CD4-positive, alpha-beta T cell (primary cell): ENCODE results near the gene DNAJC15. TPM values are rescaled to one million over a fixed set of nuclear protein-coding genes. Genes with fewer than 3 reads are reported as not detected.

Experiments used
- ATAC-seq: fragments of 200-7000 bp; cut with Tn5 transposase; one replicate; pipeline ENCODE4 v1.10.0; 2022; ENCODE audit warnings: mild to moderate bottlenecking; ENCODE audit not compliant: poor library complexity
- CTCF ChIA-PET: fragments of 350-600 bp; sonication (Branson Sonifier 250); formaldehyde crosslinking; loops from one replicate; lab custom pipeline; 2021; ENCODE audit warnings: antibody characterized with exemption, inconsistent platforms; lab: Charles Lee
- POLR2A ChIA-PET: fragments of 350-600 bp; sonication (Branson Sonifier 250); formaldehyde crosslinking; loops from one replicate; lab custom pipeline; 2021; ENCODE audit warnings: antibody characterized with exemption, inconsistent platforms; lab: Charles Lee
- DNase-seq, 14 experiments: peaks; one replicate each; pipeline ENCODE4 v3.0.0-alpha.2; 2013 to 2020; ENCODE audit warnings: mixed read lengths in 2 of 14
- H3K27ac ChIP-seq, 2 donors: one replicate each; pipeline versions ENCODE4 v1.5.1 to v1.7.0; 2013; ENCODE audit warnings: low read length in 2 of 2, low read depth in 1 of 2, mild to moderate bottlenecking in 1 of 2
- H3K27me3 ChIP-seq, 2 experiments: 1 replicate in 1 of 2; 2 replicates in 1 of 2; pipeline versions ENCODE4 v1.6.1 to v1.7.0; 2013; ENCODE audit warnings: low read length in 2 of 2, control low read depth in 1 of 2, mild to moderate bottlenecking in 1 of 2, moderate library complexity in 1 of 2; ENCODE audit not compliant: insufficient read depth in 2 of 2, control insufficient read depth in 1 of 2
- H3K36me3 ChIP-seq: one replicate; pipeline ENCODE4 v1.6.1; 2013; ENCODE audit warnings: low read length, control low read depth; ENCODE audit not compliant: insufficient read depth
- H3K4me1 ChIP-seq: one replicate; pipeline ENCODE4 v1.6.1; 2013; ENCODE audit warnings: low read length, control low read depth; ENCODE audit not compliant: insufficient read depth
- H3K4me3 ChIP-seq: one replicate; pipeline ENCODE4 v1.5.1; 2013; ENCODE audit warnings: mild to moderate bottlenecking, low read length, moderate library complexity
- H3K9me3 ChIP-seq, 2 experiments: 1 replicate in 1 of 2; 2 replicates in 1 of 2; pipeline versions ENCODE4 v1.6.1 to v1.7.0; 2013; ENCODE audit warnings: low read length in 2 of 2, mild to moderate bottlenecking in 2 of 2, control low read depth in 1 of 2, moderate library complexity in 1 of 2; ENCODE audit not compliant: control insufficient read depth in 1 of 2, insufficient read depth in 1 of 2
- H3K27ac Mint-ChIP-seq: one replicate; pipeline ENCODE4 v1.8.0; 2020; ENCODE audit warnings: mixed read lengths
- H3K27me3 Mint-ChIP-seq: one replicate; pipeline ENCODE4 v1.8.0; 2021; ENCODE audit warnings: mixed read lengths
- H3K36me3 Mint-ChIP-seq: one replicate; pipeline ENCODE4 v1.8.0; 2021; ENCODE audit warnings: low read depth, mixed read lengths
- H3K4me1 Mint-ChIP-seq: one replicate; pipeline ENCODE4 v1.8.0; 2021; ENCODE audit warnings: low read depth, mixed read lengths
- H3K4me3 Mint-ChIP-seq: one replicate; pipeline ENCODE4 v1.8.0; 2020; ENCODE audit warnings: mild to moderate bottlenecking, mixed read lengths
- H3K9me3 Mint-ChIP-seq: one replicate; pipeline ENCODE4 v1.8.0; 2020; ENCODE audit warnings: mixed read lengths
- CTCF ChIP-seq: fragments of 200-600 bp; IDR thresholded peaks from one replicate; pipeline ENCODE4 v1.8.0; 2022; ENCODE audit warnings: antibody characterized with exemption, mild to moderate bottlenecking
- intact Hi-C, 2 experiments: fragments of 100-400 bp; cut with DNase I in 1 of 2; cut with micrococcal nuclease in 1 of 2; formaldehyde crosslinking; loops; one replicate each; pipeline versions ENCODE4 v1.15.1 to v1.9.0; 2023 to 2025; cut with DNase I, micrococcal nuclease
- total RNA-seq, 174 experiments: library from RNA in 2 of 174; stranded (reverse) in 2 of 174; gene quantifications; one replicate each; pipeline ENCODE4 v1.2.3 and lab custom pipeline; 2021 to 2026

Gene DNAJC15
- total RNA-seq, 2 experiments from 2014 or later = 6.8 to 7.6 TPM

GRCh38 chr13:43111559-43112400 is 88.4 kb downstream of the DNAJC15 start:
- Histone ChIP-seq H3K4me3 (no peak overlapping the region), H3K27ac (no peak overlapping the region), H3K9me3 (no peaks in the 10 kb centered on the region), H3K36me3 (peaks cover 7% of the 10 kb centered on the region), H3K4me1 (no peaks in the 10 kb centered on the region), H3K27me3 (no peaks in the 10 kb centered on the region)
- no peaks in the 10 kb centered on the region for H3K9me3 Mint-ChIP-seq
- H3K27ac Mint-ChIP-seq = no peak overlapping the region
- H3K27me3 Mint-ChIP-seq = no peaks in the 10 kb centered on the region
- POLR2A ChIA-PET = interaction anchor here (0.6 kb wide), 1 partner anchor 9 kb away, joined by 3 read pairs; no protein-coding TSS in a partner anchor
- intact Hi-C loops = no loop called here
- peaks cover 14% of the 10 kb centered on the region for H3K36me3 Mint-ChIP-seq
- DNase-seq (no peak), ATAC-seq (no peak)
- no peaks in the 10 kb centered on the region for H3K4me1 Mint-ChIP-seq
- TF ChIP-seq CTCF = no peak
- CTCF ChIA-PET = interaction anchor here (0.6 to 1.4 kb wide), 2 partner anchors 15 to 133 kb away, joined by 3 read pairs; no protein-coding TSS in a partner anchor
- H3K4me3 Mint-ChIP-seq = no peak overlapping the region

DNA sequence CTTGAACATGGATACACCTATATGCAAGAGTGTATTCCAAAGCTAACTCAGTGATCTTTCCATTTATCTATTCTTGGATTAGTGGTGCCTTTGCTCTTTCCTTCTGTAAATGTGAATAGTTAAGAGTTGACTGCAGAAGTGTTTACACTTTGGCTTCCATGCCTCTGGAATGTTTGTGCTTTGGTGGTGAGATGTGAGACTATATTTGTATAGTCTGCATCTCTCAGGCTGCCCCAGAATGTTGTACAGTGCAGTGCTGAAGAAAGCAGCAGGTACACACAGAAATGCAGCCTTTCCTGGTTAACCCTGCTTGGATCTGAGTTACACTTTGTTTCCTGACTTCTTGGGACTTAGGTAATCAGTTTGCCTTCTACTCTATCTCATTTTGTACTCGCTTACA is 90.2 kb downstream of the DNAJC15 start:
- no peak overlapping the region for H3K27ac ChIP-seq
- Mint-ChIP-seq H3K27me3 (no peaks in the 10 kb centered on the region), H3K27ac (no peak overlapping the region), H3K36me3 (peaks cover 4% of the 10 kb centered on the region), H3K4me3 (no peak overlapping the region), H3K9me3 (no peaks in the 10 kb centered on the region), H3K4me1 (no peaks in the 10 kb centered on the region)
- no peak for TF ChIP-seq CTCF
- H3K4me3 ChIP-seq = no peak overlapping the region
- intact Hi-C loops = loop anchor here in 1 of 2 experiments (2.0 kb wide), 1 partner anchor 23 kb away; no protein-coding TSS in a partner anchor
- ChIA-PET CTCF (no interaction called here), POLR2A (no interaction called here)
- no peak for ATAC-seq
- no peaks in the 10 kb centered on the region for H3K36me3 ChIP-seq
- no peaks in the 10 kb centered on the region for H3K4me1 ChIP-seq
- no peaks in the 10 kb centered on the region for H3K27me3 ChIP-seq
- H3K9me3 ChIP-seq = no peaks in the 10 kb centered on the region
- DNase-seq = no peak

- peaks cover 0 to 2% of the 10 kb centered on the region in 2 experiments for H3K27me3 ChIP-seq
- intact Hi-C loops = loop anchor here in 1 of 2 experiments (2.0 kb wide), 1 partner anchor 22 kb away; no protein-coding TSS in a partner anchor
- no peaks in the 10 kb centered on the region for H3K4me1 ChIP-seq
- Mint-ChIP-seq H3K36me3 (no peaks in the 10 kb centered on the region), H3K4me3 (no peak overlapping the region), H3K4me1 (no peaks in the 10 kb centered on the region), H3K27ac (no peak overlapping the region), H3K9me3 (no peaks in the 10 kb centered on the region), H3K27me3 (no peaks in the 10 kb centered on the region)
- H3K9me3 ChIP-seq = no peaks in the 10 kb centered on the region
- no peak for ATAC-seq
- DNase-seq = no peak
- TF ChIP-seq CTCF = no peak
- POLR2A ChIA-PET = no interaction called here
- CTCF ChIA-PET = no interaction called here
- no peak overlapping the region for H3K27ac ChIP-seq
- H3K4me3 ChIP-seq = no peak overlapping the region
- H3K36me3 ChIP-seq = no peaks in the 10 kb centered on the region
These were observed 91.1 kb downstream of the DNAJC15 start for GRCh38 chr13:43114504-43114903.
